Osteoblast (primary cell): Measurements from ENCODE around the gene SPIB. TPM values are rescaled to one million over a fixed set of nuclear protein-coding genes. Genes with fewer than 3 reads are reported as not detected.
A peak's percentile ranks its signal among the peaks of the same experiment; 100 is the strongest.
"Not testable (repeated sequence)": the region's sequence is repeated elsewhere in the genome, so short reads cannot be mapped to it uniquely, and the experiment has no call there.

Experiments
- DNase-seq: peaks from one replicate; pipeline ENCODE4 v3.0.0; 2011; ENCODE audit warnings: low spot score, mixed read lengths; ENCODE audit not compliant: insufficient read length; ENCODE audit errors: missing footprints
- H2AFZ ChIP-seq: 2 replicates; pipeline ENCODE4 v1.6.0; 2011; ENCODE audit warnings: mild to moderate bottlenecking, low read length
- H3K27ac ChIP-seq: 2 replicates; pipeline ENCODE4 v1.5.1; 2011; ENCODE audit warnings: mild to moderate bottlenecking, low read depth, low read length, moderate library complexity
- H3K27me3 ChIP-seq: 2 replicates; pipeline ENCODE4 v1.6.0; 2012; ENCODE audit warnings: mild to moderate bottlenecking, control low read depth, inconsistent platforms, low read length, moderate library complexity; ENCODE audit not compliant: insufficient read depth
- H3K36me3 ChIP-seq: 2 replicates; pipeline ENCODE4 v1.5.1; 2011; ENCODE audit warnings: mild to moderate bottlenecking, low read length, control low read depth, moderate library complexity; ENCODE audit not compliant: insufficient read depth
- H3K4me1 ChIP-seq: 2 replicates; pipeline ENCODE4 v1.5.1; 2011; ENCODE audit warnings: mild to moderate bottlenecking, low read length, control low read depth, moderate library complexity; ENCODE audit not compliant: insufficient read depth
- H3K4me2 ChIP-seq: 2 replicates; pipeline ENCODE4 v1.6.0; 2011; ENCODE audit warnings: mild to moderate bottlenecking, low read length; ENCODE audit not compliant: insufficient read depth
- H3K4me3 ChIP-seq: fragments of 200-600 bp; sonication (generic); 3 replicates; pipeline ENCODE4 v1.5.1; 2012; ENCODE audit warnings: mild to moderate bottlenecking, low read length, inconsistent platforms; ENCODE audit not compliant: insufficient read depth
- H3K79me2 ChIP-seq: 2 replicates; pipeline ENCODE4 v1.6.0; 2012; ENCODE audit warnings: mild to moderate bottlenecking, low read length, control low read depth, inconsistent platforms; ENCODE audit not compliant: insufficient read depth
- H3K9me3 ChIP-seq: 2 replicates; pipeline ENCODE4 v1.5.1; 2011; ENCODE audit warnings: low read depth, low read length, control low read depth
- H4K20me1 ChIP-seq: 2 replicates; pipeline ENCODE4 v1.6.0; 2012; ENCODE audit warnings: mild to moderate bottlenecking, low read length, control low read depth; ENCODE audit not compliant: insufficient read depth
- total RNA-seq: library from RNA; depleted of rRNA; stranded (reverse); fragments of >200 nt; gene quantifications from 2 replicates; pipeline ENCODE4 v1.2.3, GENCODE V29; 2012
- TF ChIP-seq, protein P1 (sequence below): IDR thresholded peaks from 2 replicates; pipeline ENCODE4 v1.5.1; 2011; ENCODE audit warnings: mild to moderate bottlenecking, low read depth, low read length, moderate library complexity; ENCODE audit errors: extremely low read depth

Gene SPIB
- total RNA-seq, 1 donor = 0.36 TPM

DNA sequence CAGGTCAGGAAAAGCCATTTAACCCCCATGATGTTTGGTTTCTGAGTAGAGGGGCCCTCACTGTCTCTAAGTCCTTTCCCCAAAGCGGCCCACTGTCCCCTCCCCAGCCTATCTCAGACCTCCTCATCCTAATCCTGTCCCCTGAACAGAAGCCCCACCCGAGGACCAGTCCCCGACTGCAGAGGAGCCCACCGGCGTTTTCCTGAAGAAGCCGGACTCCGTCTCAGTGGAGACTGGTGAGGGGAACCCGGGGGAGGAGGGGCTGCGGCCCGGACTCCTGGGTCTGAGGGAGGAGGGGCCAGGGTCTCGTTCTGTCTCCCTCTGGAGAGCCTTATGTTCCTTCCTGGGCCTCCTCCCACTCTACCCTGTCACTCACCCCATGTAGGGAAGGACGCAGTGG, 16.9 kb downstream of the SPIB start:
- Histone ChIP-seq H3K27ac (no peak overlapping the region), H3K27me3 (peaks cover 13% of the 10 kb centered on the region), H2AFZ (no peak overlapping the region), H3K4me3 (no peak overlapping the region), H3K9me3 (no peaks in the 10 kb centered on the region), H3K4me2 (no peak overlapping the region), H3K36me3 (no peaks in the 10 kb centered on the region), H3K79me2 (no peaks in the 10 kb centered on the region), H3K4me1 (peaks cover 5% of the 10 kb centered on the region), H4K20me1 (no peaks in the 10 kb centered on the region)
- TF ChIP-seq, protein P1, sequence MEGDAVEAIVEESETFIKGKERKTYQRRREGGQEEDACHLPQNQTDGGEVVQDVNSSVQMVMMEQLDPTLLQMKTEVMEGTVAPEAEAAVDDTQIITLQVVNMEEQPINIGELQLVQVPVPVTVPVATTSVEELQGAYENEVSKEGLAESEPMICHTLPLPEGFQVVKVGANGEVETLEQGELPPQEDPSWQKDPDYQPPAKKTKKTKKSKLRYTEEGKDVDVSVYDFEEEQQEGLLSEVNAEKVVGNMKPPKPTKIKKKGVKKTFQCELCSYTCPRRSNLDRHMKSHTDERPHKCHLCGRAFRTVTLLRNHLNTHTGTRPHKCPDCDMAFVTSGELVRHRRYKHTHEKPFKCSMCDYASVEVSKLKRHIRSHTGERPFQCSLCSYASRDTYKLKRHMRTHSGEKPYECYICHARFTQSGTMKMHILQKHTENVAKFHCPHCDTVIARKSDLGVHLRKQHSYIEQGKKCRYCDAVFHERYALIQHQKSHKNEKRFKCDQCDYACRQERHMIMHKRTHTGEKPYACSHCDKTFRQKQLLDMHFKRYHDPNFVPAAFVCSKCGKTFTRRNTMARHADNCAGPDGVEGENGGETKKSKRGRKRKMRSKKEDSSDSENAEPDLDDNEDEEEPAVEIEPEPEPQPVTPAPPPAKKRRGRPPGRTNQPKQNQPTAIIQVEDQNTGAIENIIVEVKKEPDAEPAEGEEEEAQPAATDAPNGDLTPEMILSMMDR = no peak
- peak; percentile 65 for DNase-seq

DNA sequence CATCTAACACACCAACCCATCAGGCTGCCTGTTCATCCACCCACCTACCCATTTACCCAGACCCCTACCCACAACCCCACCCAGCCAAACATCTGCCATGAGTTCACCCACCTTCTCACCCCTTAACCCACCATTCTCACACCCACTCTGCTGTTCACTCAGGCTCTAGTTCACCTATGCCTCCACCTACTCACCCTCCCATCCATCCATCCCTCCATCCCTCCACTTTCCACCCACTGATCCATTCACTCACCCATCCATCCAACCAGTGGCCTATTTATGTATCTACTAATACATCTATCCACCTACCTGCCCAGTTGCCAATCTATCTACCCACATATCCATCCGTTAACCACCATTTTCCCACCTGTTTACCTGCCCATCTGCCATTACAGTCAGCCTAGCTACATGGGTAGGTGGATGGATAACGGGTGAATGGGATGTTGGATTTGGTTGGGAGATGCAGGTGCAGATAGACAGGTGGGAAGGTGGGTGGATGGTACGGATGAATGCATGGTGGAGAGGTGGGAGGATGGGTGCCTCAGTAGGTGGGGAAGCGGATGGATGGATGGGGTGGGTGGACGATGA, 19.2 kb downstream of the SPIB start:
- TF ChIP-seq, protein P1 = no peak
- Histone ChIP-seq H3K4me2 (no peak overlapping the region), H3K4me1 (no peaks in the 10 kb centered on the region)

GRCh38 chr19:50439130-50439529, 20.4 kb downstream of the SPIB start:
- not testable (repeated sequence) for DNase-seq, H3K36me3 ChIP-seq, H3K4me2 ChIP-seq, H2AFZ ChIP-seq, H3K9me3 ChIP-seq, H3K79me2 ChIP-seq, H3K27me3 ChIP-seq, H3K4me3 ChIP-seq, H3K27ac ChIP-seq, H3K4me1 ChIP-seq, H4K20me1 ChIP-seq

More for the DNA sequence above, 19.2 kb downstream of the SPIB start:
- Histone ChIP-seq H3K9me3 (no peaks in the 10 kb centered on the region), H3K4me3 (no peak overlapping the region), H3K27ac (no peak overlapping the region), H2AFZ (no peak overlapping the region), H3K27me3 (peaks cover 3% of the 10 kb centered on the region), H4K20me1 (no peaks in the 10 kb centered on the region), H3K79me2 (no peaks in the 10 kb centered on the region), H3K36me3 (no peaks in the 10 kb centered on the region)
- DNase-seq = no peak

GRCh38 chr19:50444059-50444458, 25.3 kb downstream of the SPIB start:
- Histone ChIP-seq H3K27ac (no peak overlapping the region), H3K4me2 (no peak overlapping the region), H3K4me1 (no peaks in the 10 kb centered on the region), H2AFZ (no peak overlapping the region), H3K27me3 (no peaks in the 10 kb centered on the region), H3K9me3 (no peaks in the 10 kb centered on the region), H3K79me2 (no peaks in the 10 kb centered on the region), H4K20me1 (no peaks in the 10 kb centered on the region), H3K4me3 (no peak overlapping the region), H3K36me3 (no peaks in the 10 kb centered on the region)
- TF ChIP-seq, protein P1 = no peak
- no peak for DNase-seq
